Activated CD4-positive, alpha-beta T cell treated with anti-CD3 and anti-CD28 coated beads, Interleukin-10, Interleukin-2, amounts not matched to agents 100 ng/mL and 50 ng/mL, durations not matched to agents 16 hours and 8 hours (primary cell): ENCODE results near the gene CADPS.

ENCODE experiments used
- DNase-seq: peaks from one replicate; pipeline ENCODE4 v3.0.0-alpha.2; 2020

CADPS gene

DNA sequence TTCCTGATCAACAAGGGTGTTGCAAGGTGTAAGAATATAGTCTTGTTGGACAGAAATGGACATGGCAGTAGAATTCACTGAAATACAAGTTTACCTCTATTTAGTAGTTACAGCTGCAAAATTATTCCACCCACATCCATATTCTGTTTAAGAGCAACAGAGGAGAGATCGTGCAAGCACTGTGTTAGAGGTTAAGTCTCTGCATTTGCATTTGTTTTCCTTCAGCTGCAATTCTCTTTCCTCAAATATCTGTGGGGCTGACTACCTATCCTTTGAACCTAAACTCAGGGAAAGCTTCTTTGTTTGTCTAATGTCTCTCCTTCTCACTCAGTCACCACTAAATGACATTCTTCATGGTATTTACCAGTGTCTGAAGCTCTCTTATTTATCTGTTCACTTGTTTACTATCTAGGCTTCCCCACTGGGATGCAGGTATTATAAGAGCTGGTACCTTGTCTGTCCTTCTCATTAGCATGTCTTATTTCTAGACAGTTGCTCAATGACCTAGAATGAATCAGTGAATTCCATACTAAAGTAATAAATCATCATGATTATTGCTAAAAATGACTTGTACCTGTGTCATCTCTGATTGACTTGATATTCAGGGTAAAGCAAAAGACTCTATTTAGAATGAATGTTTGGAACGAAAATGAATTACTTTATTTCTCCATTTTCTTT lies 326.5 kb downstream of the CADPS start:
- no peak for DNase-seq

DNA sequence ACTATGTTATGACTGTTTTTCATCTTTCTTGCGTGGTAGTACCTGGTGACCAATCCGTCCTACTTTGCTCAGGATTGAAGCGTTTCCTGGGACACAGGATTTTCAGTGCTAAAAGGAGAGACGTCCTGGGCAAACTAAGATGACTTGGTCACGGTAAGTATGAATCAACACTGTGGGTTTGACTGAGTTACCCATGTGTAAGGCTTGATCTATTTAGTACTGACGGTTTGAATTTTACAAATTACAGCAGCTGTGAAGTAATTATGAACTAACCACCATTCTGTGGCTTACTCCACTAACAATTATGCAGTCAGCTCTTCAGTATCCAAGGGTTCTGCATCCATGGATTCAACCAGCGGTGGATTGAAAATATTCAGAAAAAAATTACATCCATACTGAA lies 328.9 kb downstream of the CADPS start:
- no peak for DNase-seq

DNA sequence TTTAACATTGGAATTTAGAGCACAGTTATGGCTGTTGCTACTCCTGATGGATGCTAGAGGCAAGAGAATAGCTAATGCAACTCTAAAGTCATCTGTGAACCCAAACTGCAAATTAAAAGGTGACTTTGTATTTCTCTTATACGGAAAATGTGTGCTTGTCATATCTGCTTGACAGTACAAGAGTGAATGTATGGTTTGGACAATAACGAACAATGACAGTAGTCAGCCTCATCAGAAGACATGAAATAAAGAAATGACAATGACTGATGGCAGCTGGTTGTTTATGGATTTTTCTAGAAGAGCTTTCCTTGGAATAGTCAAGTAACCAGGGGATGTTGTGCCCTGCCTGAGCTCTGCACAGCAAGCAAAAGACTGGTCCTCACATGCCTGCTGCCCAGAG lies 333.0 kb downstream of the CADPS start:
- no peak for DNase-seq

DNA sequence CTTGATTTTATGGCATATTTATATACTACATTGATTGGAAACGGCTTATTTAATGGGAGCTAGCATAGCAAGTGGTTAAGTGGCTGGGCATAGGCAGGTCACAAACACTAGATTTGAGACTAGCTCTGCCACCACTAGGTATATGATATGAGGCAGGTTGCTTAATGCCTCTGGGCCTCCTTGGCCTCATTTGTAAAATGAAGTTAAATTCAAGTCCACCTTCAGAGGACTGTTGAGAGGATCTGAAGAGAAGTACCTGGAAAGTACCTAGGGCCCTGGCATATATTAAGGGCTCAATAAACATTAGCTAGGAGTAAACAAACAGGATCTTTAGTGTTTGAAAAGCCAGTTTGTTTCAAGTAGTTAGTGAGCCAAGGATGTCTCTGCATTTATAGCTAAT lies 335.5 kb downstream of the CADPS start:
- DNase-seq, result no peak

DNA sequence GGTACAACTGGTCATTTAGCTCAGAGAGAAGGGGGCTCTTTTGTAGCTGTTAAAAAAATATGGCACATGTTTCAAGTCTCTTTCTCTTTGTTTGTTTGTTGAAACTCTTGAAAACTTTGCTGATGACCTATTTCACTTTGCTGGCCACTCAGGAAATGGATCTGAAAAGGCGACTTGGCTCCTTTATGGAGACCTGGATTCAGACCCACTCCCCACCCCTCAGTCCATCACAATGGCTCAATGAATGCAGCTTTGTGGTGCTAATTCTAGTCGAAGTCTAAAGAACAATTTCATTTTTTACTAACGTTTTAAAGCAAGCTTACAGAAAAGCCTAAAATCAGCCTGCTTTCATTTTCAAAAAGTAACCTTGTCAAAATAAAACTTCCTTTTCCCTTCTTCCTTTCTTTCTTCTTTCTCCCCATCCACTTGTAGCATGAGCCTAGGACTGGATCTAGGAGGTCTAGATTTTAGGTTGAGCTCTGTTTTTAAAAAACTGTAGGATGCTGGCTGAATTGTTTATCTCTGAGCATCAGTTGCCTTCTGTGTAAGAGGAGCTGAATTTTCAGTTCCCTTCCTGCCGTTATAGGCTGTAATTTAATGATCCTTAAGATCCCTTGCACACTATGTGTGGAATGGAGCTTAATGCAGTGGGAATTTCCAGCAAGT lies 336.4 kb downstream of the CADPS start:
- DNase-seq, result no peak

DNA sequence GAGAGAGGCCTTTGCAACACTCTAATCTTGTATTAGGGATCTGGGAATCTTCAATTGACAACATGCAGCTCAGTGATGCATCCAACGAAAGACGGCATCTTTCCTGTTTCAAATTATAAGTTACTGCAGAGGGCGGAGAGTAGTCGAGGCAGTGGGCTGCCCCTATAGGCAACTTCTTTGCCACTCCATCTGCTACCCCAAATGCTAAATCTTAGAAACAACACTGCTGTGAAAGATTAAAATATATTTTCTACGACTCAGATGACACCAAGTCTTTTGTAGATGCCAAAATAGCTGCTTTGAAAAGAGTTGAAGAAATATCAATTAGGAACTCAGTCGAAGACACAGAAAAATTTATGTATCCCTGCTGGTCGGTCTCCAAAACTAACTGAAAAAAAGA lies 340.9 kb downstream of the CADPS start:
- no peak for DNase-seq

DNA sequence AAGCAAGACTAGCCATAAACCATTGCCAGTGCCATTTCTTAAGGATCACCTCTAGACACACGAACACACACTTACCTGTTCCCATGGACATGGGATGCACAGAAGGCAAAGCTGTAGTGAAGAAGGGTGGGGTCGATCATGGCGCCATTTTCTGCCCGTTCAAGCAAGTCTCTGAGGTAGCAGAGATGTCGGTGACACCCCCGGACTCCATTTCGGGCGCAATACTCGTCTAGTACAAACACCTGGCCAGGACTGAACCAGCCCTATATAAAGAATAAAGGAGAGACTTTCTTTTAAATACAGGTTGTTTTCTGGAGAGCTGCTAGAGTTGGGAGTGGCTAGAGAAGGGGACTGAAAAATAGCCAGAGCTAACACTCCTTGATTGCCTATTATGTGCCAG lies 342.4 kb downstream of the CADPS start:
- no peak for DNase-seq

DNA sequence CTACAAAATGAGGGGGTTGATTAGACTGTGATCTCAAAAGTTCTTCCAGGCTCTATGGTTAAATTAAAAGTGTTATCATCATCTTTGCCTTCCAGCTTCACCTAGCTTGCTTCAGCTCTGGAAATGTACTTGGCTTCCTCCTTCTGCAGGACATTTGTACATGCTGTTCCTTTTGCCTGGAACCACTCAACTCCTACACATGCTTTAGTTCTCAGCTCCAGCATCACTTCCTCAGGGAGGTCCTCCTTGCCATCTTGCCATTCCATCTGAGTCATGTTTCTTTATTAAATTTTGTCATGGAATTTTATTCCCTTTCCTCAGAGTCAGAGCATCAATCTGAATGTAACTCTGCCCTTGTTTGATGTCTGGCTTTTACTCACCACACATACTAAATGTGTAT lies 343.2 kb downstream of the CADPS start:
- no peak for DNase-seq

DNA sequence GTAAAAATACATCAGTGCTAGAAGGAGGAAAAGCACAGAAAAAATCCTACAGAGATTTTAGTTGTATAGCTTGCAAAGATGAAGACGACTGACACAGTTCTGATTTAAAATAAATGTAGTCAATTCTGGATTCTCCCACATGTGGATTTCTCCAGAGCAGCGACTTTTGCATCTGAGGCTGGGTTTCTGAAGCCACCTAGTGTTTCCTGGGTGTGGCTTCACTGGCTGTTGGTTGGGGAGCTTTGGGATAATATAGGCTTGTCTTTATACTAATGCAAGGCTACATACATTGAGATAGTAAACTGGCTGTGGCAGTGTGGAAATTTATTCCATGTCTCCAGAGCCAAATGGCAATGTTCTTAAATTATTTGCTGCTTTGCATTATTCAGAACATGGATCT lies 343.7 kb downstream of the CADPS start:
- no peak for DNase-seq

DNA sequence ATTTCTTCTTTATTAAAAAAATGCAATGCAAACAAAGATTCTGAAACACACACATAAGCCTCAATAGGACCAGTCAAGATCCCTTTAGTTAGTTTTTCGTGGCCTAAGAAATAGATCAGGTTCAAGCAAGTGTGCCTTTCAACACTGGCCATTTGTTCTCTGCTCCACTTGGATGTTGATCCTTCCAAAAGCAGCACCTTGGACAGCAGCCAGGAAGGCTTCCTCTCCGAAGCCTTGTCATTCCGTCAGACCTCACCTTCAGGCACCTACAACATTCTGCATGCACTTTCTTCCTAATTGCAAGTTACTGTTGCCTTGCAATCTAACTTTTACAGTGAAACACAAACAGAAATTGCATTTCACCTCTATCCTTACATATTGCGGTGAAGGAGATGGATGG lies 346.0 kb downstream of the CADPS start:
- peak; percentile 2 for DNase-seq

DNA sequence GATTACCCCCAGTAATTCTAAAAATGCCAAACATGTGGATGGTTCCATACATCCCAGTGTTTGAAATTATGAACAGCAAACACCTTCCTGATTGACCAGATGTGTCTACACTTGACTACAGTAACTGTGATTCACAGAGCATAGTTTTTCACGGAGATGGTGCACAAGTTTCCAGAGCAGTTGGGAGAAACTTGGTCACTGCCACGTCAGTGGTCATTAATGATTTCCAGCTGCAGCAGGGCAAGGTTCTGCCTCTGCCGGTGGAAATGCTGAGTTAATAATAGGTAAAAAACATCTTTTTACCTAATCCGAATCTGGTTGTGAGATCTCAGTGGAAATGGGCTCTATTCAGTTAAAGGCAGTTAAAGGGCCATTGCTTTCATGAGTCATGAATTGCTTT lies 347.7 kb downstream of the CADPS start:
- no peak for DNase-seq

DNA sequence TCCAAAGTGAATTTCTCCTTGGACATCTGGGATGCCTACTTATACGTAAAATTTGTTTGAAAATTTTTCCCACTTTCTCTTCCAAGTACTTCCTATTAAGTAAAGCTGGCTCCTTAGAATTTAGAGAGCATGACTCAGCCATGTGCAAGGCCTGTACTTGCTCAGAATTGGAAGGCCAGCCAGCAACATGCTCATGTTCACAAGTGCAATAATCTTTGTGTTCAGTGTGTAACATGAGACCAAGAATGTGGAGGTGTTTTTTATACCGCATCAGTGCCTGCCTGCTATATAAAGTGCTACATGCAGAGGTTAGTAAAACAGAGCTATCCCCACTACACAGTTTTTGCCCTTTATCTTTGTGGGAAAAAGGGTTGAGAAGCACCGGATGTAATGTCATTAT lies 349.9 kb downstream of the CADPS start:
- no peak for DNase-seq

DNA sequence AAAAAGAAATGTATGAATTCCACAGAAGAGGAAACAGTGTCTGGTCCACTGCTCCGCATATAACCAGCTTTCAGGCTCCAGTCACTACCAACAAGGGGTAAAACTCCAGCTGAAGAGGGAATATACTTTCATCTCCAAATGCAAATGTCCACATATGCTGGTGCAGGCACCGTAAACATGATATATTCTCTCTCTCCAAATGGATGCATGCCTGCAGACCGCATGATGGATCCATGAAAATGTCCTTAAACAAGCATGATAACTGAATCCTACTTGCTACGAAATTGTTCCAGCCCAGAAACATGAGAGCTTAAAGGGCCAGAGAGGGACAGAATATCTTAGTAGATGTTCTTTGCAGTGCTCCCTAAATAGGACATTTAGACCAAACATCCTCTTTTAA lies 351.5 kb downstream of the CADPS start:
- no peak for DNase-seq

DNA sequence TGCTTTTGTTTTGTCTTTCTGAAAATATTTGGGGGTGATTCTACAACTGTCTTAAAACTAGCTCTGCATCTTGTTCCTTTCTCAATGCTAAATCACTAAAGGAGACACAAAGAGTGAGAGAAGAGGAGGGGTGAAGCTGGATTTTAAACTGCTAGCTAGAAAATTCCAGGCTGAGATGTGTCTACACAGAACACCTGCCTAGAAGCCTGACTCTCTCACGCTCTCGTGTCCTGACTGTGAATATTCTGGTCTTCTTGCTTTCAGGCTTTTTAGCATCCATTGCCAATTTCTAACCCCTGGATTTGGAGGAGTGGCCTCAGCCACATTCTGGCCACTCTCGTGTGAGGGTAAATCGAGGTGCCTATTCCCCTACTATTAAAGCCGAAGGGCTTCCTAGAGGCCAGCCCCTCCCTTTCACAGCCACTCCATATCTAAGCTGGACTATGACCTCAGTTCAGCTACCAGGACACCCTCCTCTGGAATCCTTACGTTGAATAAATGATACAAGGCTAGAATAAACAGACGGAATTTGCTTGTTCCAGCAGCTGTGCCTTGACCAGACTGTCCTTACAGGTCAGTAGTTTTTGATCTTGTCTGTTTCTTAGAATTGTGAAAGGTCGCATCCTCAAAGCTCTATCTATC lies 353.6 kb downstream of the CADPS start:
- no peak for DNase-seq

DNA sequence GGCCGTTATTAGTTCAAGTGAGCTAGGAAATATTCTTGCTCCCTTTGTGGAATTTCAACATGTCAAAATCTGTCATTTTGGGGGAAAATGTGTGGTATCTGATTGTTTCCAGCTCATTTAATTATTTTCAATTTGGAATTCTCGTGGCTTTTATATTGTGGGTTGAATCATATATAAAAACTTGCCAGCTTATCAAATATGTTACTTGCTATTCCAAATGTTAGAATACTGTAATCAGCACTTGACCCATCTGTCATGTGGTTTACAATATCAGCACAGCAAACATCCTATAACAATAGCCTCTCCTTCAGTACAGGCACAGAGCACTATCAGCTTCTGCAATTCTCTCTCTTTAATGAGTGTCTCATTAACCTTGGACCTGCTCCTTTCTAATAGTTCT lies 371.7 kb downstream of the CADPS start:
- no peak for DNase-seq

DNA sequence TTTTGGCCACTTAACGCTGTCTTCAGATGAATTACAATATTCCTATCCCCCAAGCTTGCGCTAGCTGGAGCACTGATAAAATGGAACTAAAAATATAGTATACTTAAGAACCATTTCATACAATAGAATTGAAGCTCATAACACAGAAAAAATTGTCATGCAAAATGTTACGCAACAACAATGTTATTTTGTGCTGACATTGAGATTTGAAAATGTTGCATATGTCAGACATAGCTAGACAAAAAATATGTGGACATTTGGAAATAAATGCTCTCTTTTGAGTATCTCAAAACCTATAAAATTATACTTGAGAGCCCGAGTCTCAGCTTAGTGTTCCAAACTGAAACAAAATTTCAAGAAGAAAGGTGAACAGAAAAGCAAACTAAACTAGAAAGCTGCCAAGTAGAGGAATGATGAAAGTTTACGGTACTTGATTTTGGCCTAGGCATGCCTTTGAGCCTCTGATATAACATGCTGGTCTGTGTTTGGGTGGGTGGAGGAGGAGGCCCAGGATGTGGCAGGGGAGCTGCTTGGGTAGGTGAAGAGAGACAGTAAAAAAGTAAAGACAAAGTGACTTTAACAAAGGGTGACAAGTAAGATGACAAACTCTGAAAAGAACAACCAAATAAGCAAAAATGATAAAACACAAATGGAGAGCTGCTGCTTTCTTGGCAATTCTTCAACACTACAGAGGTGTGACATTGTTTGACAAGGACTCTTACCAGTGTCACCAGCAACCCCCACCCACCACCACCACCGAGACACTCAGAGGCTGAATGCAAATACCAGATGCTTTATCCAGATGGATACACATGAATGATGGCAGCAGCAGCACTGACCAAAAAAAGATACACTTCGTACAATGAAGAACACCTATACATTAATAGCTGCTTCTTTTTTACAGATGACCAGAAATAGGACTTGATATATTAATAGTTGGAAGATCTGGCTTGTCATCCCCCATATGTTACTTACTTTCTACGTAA lies 372.6 kb downstream of the CADPS start:
- no peak for DNase-seq

DNA sequence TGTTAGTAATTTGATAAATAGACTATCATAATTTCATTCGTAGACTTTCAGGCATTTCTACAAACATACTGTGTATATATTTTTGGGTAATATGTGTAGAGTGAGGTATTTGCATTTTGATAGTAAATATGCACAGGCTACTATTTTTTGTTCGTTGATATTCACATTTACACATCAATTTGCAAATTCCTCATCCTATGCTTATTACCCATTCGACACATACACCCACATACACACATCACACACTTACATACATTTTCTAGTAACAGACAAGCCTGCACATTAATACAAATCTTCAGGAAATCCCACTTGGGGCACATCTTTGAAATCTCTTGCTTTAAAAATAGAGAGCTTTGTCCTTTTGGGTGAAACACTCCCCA lies 373.9 kb downstream of the CADPS start:
- DNase-seq, result no peak

DNA sequence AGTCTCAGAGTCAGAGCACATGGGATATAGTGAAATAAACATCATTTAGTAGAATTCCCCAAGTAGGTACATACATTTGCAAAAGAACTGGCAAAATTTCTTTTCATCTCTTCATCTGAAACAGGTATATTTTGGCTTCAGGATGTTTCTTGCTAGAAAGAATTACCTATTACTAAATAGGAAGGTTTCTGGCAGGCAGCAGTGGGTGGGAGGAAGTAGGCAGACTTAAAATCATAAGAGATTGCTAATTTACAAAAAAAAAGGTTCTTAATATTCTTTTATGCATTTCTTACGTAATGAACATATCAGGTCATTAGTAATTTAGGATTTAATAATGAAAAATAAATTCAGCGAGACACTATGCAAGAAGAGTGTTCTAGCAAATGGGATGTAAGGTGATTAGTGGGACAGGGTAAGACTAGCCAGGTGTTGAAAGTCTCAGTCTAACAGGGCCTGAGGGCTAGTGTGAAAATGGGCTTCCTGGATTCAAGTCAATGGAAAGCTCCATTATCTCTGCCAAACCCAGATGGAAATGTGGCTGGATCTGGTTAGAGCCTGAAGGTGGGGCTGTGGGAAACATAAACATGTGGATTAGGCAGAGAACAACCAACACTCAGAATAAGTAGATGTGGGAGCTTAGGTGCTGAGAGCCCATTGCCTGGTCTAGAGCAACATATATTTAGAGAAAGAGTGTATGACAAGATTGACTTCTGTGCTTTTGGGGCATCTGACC lies 374.5 kb downstream of the CADPS start:
- no peak for DNase-seq

DNA sequence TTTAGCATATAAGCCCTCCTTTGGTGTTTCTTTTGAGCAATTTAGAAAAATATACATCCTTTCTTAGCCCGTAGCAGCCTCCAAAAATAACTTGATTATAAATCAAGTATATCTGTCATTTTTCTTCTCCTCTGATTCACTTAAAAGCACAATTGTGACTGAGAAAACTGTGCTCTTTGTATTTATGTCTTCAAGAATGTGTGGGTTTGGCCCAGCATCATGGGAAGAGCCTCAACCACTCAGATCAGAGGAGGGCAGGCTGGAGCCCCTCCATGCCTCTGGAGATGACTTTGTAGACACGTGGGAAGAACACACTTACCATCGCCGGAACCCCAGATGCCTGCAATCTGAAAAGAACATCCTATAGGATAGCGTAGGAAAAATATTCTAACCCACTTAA lies 378.1 kb downstream of the CADPS start:
- DNase-seq, result no peak

DNA sequence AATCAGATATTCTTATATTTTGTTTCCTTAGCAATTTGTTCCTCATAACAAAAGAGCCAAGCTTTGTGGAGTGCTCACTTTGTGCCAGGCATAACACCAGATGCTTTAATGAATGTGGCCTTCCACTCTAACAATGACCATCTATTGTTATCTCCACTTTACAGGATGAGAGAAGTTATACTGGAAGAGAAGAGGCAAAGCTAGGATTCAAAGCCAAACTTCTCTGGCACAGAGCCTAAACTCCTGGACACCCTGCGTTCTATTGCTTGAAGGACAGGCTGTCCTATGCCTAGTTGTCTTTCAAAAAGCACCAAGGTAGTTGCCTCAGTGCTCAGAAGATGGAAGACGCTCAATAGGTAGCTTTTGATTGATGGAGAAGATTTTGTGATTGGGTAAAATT lies 378.7 kb downstream of the CADPS start:
- DNase-seq, result no peak

DNA sequence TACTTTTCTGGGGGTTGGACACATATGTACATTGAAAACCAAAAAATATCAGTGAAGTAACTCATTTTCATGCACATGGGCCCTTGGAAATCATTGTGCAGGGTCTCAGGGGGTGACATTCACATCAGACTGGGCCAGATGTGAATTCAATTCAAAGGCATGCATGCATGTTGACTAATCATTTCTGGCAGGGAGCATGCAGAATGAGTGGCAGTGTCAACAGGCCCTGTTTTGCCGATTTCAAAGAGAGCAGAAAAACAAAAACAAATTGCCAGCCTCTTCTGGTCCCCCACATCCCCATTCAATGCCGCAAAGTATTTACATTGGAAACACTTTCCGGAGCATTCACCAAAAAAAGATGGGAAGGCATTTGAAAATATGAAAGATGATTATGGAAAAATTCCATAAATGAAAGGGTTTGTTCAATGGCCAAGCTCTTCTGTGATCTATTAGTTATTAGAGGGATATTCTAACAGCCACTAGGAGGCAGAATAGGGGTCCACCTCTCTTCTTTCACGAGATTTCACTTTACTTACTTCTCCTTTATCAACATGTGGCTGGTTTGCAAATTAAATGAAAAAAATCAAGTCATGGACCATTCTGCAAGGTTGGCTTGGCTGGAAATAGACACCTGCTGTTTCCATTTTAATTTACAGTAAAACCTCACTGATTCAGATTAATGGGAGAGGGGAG lies 382.0 kb downstream of the CADPS start:
- DNase-seq, result no peak

DNA sequence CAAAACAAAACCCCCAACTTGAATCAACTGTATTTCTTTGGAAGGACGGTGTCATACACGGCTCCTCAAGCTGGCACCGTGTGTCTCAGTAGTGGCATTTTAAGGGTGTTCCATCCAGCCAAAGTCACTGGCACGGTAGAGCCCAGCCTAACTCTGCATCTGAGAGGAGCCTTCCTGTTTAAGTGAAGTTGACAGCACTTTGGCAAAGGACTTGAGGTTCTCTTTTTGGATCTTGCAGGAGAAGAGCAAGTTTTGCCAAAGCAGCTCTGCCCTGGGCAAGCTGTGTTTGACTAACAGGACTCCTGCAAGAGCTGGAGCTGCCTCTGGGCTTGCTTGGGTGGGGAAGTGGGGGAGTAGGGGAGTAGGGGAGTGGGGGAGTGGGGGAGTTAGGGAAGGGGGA lies 392.3 kb downstream of the CADPS start:
- DNase-seq, result no peak
